GM12891 (cell line): Measurements from ENCODE around the gene GIMAP4.

Source experiments
- PAX5 ChIP-seq: IDR thresholded peaks from 2 replicates; pipeline ENCODE4 v1.6.1; 2011; ENCODE audit warnings: low read length, moderate library complexity, mild to moderate bottlenecking; ENCODE audit not compliant: insufficient read depth, severe bottlenecking
- POLR2A ChIP-seq: IDR thresholded peaks from 2 replicates; pipeline ENCODE4 v1.6.1; 2011; ENCODE audit warnings: low read depth, low read length, control low read depth
- POLR2AphosphoS5 ChIP-seq: IDR thresholded peaks from 2 replicates; pipeline ENCODE4 v1.6.1; 2011; ENCODE audit warnings: low read depth, low read length, control low read depth
- POU2F2 ChIP-seq: IDR thresholded peaks from 2 replicates; pipeline ENCODE4 v1.6.1; 2011; ENCODE audit warnings: low read depth, mild to moderate bottlenecking, control low read depth, low read length, moderate library complexity
- TAF1 ChIP-seq: IDR thresholded peaks from 2 replicates; pipeline ENCODE4 v1.6.1; 2011; ENCODE audit warnings: low read depth, low read length, control low read depth

DNA sequence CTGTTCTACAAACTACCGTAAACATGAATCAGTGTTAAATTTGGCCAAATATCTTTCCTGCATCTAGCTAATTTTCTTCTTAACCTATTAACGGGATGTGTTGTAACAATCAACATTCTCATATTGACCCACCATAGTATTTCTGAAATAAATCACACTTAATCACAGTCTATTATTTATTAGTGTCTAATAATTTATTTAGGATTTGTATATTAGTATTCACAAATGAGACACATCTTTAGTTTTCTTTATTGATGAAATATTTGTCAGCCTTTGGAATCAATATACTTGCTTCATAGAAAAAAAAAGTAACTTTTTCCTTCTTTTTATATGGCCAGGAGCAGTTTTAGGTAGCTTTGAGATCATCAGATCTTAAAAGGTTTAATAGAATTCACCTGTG lies 47.9 kb upstream of the GIMAP4 start:
- TF ChIP-seq POLR2AphosphoS5, result no peak
- TF ChIP-seq POLR2A, result no peak
- no peak for TF ChIP-seq TAF1
- no peak for TF ChIP-seq PAX5
- no peak for TF ChIP-seq POU2F2
